Stimulated activated CD4-positive, alpha-beta T cell treated with anti-CD3 and anti-CD28 coated beads, Interleukin-4, amount 100 ng/mL, for 1 hour (primary cell): ENCODE results near the gene SHC2.
A peak's percentile ranks its signal among the peaks of the same experiment; 100 is the strongest.
"Not testable (repeated sequence)": the region's sequence is repeated elsewhere in the genome, so short reads cannot be mapped to it uniquely, and the experiment has no call there.

Source experiments
- DNase-seq: peaks from one replicate; pipeline ENCODE4 v3.0.0-alpha.2; 2020

Gene SHC2

GRCh38 chr19:422213-422916 lies 38.5 kb downstream of the SHC2 start:
- no peak for DNase-seq

DNA sequence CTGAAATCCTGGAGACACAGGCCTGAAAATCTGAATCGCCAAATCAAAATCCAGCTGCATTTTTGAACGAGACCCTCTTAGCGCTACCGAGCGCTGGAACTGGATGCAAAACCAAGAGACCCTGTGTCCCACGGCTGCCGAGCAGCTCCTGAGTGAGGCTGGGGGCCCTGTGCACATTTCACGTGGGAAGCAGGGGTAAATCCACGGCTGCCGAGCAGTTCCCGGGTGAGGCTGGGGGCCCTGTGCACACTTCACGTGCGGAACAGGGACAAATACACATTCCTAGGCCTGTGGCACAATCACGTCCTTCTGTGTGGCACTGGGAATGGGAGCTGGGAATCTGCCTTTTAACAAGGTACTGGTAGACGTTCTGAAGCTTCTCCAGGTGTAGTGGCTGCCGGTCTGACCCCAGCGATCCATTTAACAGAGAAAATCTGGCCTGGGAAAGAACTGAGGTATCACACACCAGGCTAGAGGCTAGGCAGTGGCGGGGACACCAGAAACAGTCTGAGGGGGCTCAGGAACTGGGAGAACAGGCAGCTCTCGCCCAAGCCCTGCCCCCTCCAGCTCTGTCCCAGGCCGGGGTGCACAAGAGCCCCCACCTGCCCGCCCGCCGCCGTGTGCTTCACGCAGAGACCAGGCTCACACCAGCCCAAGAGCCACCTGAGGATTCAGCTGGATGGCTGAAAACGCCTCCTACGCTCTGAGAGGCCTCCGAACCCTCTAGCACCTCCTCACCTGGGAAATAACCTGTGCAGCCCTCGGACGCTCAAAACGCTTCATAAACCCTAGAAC lies 40.9 kb downstream of the SHC2 start:
- DNase-seq, result no peak

DNA sequence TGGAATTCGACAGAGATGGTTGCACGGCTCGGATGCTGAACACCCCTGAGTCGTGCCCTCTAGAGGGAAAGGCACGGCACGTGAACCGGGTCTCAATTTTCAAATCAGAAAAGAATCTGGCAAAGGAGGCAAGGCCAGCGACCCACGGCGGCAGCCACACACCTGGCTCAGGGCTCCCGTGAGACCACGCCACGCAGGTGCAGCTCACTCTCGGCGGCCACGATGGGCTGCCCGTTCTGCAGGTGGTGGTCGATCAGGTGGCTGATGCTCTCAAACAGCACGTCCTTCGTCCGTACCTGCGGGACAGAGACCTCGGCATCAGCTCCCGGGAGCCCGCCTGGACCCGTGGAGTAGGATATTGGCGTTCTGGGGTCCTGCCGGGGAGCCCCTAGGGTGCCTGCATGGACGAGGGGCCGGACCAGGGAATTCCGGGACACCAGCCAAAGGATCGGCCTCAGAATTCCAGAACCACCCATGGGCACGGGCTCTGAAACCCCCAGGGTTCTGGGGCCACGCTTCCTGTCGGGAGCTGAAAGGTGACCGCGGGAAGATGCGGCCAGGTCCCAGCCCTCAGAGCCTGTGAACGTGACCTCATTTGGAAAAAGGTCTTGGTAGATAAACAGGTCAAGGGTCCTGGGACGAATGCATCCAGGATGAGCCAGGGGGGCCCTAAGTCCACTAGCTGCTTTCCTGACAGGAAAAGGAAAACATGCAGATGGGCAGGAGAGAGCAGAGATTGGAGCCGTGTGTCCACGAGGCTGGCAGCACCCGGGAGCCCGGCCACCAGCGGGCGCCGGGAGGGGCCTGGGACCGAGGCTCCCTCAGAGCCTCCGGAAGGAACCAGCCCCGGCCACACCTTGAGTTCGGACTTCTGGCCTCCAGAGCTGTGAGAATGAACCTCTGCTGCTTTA lies 41.8 kb downstream of the SHC2 start:
- no peak for DNase-seq

GRCh38 chr19:416416-416815 lies 44.4 kb downstream of the SHC2 start:
- DNase-seq, result no peak

GRCh38 chr19:415292-415691 lies 45.5 kb downstream of the SHC2 start:
- no peak for DNase-seq

DNA sequence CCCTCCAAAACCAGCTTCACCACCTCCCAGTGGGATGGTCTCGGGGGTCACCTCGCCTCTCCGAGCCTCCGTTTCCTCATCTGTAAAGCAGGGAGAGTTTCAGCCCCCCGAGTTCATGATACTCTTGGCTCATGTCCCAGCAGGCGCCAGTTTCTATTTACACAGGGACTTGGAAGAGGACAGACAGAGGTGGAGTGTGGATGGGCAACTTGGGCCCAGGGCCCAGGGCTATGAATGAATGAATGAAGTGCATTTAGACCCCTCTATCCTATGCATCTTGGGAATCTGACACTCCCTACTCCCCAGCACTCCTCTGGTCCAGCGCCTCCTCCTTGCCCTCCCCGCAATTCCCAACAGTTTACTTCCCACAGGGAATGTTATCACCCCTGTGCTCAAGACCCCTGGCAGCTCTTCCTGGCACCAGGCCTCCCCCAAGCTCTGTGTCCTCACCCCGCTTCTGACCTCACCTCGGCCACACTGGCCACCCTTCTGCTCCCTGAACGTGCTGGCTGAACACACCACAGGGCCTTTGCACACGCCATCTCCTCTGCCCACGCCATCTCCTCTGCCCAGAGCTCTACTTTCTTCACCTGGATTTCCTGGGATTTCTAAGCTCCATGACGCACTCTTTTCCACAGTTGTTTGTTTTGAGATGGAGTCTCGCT lies 46.9 kb downstream of the SHC2 start:
- no peak for DNase-seq

- DNase-seq, result no peak
Observed at GRCh38 chr19:412356-413355, 48.2 kb downstream of the SHC2 start.

DNA sequence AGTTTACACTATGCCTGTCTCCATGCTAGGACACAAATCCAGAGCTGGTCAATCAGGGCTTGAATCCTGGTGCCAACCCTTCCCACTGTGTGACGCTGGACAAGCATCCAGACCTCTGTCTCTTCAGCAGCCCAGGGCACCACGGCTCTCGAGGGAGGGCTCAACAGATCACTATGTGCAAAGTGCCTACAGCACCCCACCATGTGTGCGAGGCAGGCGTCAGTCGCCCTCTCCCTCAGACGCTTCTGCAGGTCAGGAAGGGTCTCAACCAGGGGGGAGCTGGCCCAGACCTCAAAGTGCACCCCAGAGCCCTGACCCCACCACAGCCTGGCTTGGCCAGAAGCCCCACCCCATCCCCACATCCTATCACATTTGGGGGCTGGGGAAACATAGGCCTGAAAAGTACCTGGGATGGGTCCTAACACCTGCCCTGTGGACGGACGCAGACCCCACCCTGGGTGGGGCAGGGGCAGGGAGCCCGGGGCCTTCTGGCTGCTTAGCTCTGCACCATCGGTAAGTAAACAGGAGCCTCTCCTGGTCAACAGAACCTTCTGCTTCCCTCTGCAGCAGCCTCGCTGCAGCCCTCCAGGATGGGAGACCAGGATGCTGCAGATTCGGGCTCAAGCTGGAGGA lies 49.0 kb downstream of the SHC2 start:
- DNase-seq, result no peak

GRCh38 chr19:411121-411722 lies 49.6 kb downstream of the SHC2 start:
- not testable (repeated sequence) for DNase-seq

DNA sequence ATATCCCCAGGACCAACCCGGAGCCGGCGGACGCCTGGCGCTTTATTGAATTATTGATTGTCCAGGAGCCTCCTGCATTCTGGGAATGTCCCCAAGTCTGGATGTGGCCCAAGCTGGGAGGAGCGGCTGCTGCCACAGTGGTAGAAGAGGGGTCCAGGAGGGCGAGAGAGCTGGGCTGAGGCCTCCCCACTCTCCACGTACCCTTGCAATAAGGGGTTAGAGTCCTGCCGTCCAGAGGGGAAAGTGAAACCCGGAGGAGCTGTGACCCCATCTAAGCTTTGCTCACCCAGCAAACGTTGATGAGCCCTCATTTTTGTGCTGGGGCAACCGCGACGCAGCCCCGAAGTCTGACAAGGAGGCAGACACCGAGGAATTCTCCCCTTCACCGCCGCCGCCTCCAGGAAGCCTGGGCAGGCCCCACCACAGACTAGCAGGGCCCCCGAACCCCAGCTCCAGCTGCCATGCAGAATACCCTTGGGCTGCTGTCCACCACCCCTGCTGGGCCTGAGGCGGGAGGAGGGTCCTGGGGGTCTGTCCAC lies 50.5 kb downstream of the SHC2 start:
- DNase-seq, result no peak

DNA sequence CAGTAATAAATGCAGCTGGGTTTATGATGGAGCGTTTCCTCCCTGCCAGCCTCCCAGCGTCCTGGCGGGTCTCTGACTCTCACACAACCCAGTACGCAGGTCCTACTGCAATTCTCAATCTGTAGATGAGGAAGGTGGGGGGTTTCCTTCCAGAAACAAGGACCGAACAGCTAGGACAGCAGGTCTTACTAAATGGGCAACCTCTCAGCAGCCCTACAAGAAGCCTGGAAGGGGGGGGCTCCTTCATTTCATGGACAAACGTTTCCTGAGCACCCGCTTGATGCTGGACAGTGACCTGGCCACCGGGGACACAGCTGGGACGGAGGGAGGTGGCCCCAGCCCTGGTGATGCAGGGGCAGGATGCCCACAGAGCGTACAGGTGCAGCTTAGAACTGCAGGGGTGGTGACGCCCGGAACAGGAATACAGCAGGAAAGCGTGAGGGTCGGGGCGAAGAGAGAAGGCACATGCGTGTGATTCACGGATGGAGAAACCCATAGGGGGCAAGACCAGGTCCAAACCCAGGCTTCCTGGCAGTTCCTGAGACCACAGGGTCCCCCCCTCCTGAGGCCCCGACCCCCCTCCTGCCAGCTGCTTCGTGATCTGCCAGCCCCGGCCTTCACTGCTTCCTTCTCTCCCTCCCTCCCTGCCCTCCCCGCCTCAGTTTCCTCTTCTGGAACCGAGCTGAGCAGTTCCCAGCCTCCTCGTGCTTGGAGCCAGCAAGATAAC lies 51.2 kb downstream of the SHC2 start:
- DNase-seq, result no peak

DNA sequence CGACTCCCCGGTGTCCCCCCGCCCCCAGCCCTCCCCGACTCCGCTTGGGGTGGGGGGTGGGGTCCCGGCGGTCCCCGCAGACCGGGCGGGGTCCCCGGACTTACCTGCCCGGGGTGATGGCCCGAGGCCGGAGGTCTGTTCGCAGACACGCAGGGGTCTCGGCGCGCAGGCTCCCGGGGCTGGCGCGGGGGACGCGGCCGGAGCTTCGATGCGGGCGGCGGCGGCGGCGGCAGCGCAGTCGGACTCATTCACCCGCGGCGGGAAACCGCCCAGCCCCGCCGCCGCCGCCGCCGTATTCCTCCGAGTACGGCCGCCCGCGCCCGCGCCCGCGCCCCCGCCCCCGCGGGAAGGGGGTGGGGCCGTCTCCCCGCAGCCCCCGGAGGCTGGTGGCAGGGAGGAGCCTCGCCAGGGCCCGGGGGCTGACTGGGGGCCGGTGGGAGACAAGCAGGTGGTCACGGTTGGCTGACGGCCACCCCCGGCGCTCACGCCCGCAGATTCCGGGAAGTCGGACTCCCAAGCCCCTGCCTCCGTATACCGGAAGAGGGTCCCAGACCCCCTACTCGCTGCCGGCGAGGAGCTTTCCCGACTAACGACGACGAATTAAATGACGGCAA lies 51.8 kb downstream of the SHC2 start, which contains the start of gene C2CD4C:
Gene C2CD4C, minus strand, starts transcription at position 246 of the 614 bp plus-strand sequence. CDS start 786 bp downstream, outside the sequence.
- DNase-seq, result peak; percentile 45

- DNase-seq, result no peak
Observed at GRCh38 chr19:408441-408901, 52.4 kb downstream of the SHC2 start.

DNA sequence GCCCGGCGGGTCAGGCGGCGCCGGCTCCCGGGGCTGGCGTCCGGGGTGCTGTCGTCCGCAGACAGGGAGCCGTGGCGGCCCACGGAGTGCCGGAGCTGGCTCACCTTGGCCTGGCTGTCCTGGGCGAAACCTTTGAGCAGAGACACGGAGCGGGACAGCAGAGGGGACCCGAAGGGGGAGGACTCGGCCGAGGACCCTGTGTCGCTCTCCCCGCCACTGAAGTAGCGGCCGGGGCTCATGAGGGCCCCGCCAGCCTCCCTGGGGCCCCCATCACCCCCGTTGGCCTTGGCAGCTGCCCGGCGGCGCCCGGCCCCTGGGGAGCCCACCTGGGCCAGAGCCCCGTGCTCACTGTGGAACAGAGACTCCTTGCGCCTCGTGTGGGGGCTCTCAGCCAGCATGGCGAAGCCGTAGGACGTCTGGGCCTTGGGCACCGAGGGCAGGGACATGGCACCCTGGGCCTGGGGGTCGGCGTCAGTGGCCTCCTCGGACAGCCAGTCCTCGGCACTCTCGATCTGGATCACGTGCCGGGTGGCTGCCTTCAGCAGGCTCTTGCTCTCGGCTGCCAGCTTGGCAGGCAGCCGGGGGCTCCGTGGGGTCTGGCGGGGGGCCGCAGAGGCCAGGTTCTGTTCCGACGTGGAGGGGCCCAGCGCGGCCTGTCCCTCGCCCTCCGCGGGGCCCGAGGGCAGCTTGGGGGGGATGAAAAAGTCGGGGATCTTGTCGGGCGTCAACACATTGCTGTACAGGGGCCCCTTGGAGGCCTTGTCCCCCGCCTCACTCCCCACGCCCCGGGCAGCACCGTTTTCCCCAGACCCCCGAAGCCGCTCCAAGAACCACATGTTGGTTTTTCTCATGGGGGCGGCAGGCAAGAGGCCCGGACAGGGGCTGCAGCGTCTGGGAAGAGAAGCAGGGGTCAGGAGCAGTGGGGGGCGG lies 53.1 kb downstream of the SHC2 start:
- DNase-seq, result no peak

DNA sequence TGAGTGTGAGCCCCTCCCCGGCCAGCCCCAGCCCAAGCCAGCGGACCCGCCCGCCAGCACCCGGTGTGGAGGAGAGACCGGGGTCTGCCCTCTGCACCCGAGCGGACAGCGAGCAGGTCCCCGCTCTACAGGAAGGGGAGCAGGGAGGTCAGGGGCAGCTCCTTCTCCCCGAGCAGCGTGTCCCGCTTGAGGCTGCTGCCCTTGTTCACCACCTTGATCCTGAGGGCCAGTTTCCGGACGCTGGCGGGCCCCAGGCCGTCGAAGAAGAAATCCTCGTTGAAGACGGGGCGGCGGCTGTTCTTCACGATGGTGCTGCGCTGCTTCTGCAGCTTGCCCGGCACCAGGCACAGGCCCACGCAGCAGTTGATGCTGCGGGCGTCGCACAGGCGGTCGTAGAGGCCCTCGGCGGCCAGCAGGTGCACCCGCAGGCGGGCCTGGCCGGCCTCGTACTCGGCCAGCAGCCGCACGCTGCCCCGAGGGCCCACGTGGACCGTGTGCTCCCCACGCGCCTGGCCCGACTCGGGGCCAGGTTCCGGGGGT lies 53.8 kb downstream of the SHC2 start:
- DNase-seq, result no peak

- DNase-seq, result no peak
Observed at GRCh38 chr19:406135-406781, 54.6 kb downstream of the SHC2 start.
